ENCODE results near the gene MIDN.

Gene MIDN

DNA sequence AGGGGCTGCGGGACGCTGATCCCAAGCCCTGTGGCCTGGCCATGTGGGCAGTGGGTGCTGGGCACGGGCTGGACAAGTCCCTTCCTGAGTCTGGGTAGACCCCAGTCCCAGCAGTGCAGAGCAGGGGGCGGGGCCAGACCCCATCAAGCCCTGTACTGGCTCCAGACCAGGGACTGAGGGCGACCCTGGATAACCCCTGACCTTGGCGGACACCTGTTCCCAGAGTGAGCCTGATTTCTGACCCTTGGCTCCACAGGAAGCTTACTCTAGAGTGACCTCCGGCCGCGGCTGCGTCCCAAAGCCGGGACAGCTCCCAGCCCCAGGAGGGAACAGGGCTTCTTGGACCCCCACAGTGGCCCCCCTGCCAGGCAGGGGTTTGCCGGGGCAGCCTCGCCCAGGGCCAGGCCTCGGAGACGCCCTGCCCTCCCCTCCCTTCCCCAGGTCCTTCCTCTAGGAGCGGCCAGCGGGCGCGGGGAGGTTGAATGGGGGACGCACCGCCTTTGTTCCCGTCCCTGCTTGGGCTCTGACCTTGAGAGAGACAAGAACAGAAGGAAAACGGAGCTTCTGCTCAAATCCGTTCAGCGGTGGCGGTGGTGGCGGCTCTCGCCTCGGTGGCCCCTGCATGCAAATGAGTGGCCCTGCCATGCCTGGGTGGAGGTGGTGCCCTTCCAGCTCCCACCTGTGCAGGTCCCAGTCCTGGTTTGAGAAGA is 35.0 kb downstream of the MIDN start:
- DNase-seq: no peak

DNA sequence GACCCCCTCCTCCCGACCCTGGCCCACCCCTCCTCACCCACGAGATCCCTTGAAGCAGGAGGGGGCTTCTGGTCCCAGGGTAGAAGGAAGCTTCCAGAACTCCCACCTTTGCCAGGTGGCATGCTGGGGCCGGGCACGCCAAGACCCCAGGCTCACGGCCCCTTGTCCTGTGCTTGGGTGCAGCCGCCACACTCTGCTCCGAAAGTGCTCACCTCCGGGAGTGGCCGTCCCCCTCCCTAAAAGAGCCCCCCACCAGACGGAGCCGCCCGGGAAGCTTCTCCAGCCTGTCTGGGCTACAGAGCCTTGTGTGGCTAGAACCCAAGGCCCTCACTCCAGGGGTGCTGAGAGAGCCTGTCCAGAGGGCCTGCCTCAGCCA is 35.5 kb downstream of the MIDN start:
- DNase-seq: no peak

DNA sequence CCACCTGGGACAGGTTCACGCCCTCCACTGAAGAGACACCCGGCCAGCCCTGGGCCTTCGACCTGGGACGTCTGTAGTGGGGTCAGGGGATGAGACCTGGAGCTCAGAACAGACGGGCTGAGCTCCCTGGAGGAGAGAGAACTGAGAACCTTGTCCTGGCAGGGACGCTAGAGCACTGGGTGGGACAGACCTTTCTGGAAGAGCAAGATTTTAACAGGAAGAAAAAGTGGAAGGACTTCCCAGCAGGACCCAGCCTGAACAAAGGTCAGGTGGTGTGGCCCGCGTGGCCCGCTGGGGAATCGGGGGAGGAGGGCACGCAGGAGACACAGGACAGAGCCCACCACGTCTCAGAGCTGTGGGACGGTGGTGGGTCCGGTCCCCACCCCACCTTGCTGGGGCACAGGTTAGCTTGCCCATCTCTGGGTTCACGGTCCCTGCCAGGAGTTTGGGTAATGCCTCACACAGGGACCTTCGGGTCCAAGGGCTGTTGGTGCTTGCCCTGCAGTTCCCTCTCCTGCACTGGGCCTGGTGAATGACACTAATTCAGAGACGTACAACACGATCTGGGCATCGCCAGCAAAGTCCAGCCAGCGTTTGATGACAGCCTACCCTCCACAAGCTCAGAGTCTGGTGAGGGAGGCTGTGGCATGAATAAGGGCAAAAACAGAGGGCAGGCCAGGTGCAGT is 36.1 kb downstream of the MIDN start:
- no peak for DNase-seq

DNA sequence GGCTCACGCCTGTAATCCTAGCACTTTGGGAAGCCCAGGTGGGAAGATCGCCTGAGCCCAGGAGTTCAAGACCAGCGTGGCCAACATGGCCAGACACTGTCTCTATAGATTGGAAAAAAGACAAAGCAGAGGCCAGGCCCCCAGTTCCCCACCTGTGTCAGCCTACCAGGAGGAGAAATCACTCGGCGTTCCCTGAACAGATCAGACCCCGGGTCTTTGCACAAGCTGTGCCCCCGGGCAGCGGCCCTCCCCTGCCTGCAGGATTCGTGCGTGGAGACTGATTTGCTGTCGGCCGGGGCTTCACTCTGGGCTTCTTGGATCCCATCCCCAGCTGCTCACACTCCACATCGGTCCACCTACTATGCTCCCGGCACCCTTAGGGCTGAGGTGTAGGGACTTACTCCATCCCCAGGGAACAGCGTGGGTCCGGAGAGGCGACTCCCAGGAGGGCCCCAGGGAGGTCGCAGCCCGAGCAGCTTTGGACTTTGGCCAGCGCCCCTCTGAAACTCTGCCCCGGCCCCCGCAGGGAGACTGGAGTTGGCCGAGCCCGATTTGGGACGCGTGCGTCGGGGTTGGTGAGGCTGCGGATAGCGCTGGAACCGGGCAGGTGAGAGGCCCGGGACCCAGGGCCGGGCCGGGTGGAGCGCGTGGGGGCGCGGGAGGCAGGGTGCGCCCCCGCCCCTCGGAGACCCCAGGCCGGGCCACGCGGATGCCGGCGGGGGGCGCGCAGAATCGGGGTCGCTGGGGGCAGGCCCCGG is 36.8 kb downstream of the MIDN start:
- no peak for DNase-seq

DNA sequence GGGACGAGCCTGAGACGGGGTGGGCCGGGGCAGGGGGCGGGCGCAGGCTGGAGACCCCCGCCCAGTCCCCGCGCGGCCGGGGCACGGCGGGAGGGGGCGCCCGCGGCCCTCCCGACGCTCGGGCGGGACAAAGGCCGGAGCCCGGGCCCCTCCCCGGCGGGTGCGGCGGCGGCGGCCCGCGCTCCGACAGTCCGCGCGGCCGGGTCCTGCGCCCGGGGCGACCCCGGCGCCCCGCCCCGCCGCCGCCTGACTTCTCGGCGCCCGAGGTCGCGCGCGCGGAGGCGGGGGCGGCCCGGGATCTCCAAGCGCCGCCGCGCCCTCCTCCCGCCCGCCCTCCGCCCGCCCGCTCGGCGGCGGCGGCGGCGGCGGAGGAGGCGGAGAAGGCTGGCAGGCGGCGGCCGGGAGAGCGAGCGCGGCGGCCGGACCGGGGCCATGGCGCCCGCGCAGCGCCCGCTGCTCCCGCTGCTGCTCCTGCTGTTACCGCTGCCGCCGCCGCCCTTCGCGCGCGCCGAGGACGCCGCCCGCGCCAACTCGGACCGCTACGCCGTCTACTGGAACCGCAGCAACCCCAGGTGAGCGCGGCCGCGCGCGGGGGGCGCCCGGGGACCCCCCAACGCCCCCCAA is 37.5 kb downstream of the MIDN start, which contains the start of gene EFNA2:
TSS of gene EFNA2 (plus strand) at position 137 of the 624 bp plus-strand sequence. CDS start at position 433, 296 bp downstream.
- DNase-seq: no peak

DNA sequence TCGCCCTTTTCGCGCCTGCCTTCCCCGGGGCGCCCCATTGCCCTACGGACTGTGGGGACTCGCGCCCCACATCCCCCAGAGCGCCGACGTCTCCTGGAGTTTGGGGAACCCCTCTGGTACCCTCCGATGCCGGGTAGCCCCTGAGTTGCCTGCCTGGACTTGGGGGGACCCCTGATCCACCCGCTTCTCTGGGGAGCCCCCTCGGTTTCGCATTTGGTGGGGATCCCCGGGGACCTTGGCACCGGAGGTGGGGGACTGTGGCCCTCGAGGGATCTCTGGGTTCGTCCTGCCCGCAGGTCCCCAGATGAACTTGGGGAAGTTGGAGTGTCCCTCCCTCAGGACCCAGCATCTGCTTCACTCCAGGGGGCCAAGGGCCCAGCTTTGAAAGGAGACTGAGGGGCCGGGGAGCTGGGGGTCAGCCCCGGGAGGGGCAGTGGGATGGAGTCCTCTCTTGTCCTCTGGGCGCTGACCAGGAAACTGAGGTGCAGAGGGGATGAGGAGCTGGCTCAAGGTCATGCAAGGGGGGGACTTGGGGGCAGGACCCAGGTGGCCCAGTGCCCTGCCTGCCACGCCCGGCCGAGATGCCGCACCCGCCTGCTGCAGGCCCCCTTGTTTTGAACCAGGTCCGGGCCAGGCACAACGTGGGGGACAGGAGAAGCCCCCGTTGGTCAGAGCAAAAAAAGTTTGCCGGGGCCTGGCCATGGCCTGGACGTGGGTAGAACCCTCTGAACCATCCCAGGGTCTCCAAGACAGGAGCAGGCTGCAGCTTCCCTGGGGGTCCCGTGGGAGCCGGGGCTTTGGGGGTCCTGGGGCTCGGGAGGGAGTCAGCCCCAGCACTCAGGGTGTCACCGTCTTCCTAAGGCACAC is 38.3 kb downstream of the MIDN start:
- DNase-seq: no peak

DNA sequence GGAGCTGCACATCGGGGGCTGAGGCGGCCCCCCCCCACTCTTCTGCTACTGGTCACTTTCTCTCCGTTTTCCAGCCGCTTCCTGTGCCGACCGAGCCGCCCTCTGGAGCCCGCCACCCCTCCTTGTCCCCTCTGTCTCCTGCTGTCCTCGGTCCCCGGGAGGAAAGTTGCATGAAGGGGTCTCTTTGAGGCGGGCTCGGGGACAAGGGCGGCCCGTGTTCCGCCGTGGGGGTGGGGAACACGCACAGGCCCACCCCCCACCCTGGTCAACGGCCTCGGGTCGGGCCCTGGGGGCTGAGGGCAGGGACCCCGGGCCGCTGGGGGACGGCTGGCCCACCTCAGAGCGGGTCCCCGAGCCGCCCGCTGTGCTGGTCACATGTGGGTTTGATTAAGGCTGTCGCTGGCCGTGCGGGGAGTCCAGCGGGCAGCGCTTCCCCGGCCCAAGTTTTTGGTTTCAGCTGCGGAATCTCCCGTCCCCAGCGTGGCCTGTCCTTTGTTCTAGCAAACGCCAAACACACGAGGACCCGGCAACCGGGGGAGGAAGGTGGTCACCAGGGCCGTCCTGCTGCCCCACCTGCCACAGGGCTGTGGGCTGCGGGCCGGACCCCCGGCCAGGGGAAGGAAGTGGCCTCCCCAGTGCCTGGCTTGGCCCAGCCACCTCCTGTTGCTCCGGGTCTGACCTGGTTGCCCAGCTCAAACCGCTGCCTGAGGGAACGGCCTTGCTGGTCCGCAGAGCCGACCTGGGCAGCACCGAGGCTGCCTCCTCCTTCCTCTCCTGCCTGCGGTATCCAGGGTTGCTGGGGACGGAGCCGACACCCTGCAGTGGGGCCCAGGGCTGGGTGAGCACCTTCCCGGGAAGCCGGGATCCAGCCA is 39.2 kb downstream of the MIDN start:
- DNase-seq: no peak

DNA sequence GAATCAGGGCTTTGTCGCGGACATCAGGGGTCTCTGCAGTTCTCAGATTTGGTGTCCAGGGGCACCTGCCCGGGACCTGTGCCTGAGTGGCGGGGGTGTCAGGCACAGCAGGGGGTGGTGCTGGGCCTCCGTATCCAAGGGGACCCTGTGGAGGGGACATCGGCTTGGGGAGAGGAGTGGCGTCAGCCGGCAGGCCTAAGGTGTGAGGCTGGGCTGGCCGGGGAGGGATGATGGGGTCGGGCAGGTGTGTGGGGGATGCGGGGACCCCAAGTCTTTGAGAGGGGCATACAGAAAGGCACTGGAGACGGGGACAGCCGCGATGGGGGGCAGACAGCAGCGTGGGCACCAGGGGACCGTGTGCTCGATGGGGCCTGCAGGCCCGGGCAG is 39.8 kb downstream of the MIDN start:
- DNase-seq: no peak

DNA sequence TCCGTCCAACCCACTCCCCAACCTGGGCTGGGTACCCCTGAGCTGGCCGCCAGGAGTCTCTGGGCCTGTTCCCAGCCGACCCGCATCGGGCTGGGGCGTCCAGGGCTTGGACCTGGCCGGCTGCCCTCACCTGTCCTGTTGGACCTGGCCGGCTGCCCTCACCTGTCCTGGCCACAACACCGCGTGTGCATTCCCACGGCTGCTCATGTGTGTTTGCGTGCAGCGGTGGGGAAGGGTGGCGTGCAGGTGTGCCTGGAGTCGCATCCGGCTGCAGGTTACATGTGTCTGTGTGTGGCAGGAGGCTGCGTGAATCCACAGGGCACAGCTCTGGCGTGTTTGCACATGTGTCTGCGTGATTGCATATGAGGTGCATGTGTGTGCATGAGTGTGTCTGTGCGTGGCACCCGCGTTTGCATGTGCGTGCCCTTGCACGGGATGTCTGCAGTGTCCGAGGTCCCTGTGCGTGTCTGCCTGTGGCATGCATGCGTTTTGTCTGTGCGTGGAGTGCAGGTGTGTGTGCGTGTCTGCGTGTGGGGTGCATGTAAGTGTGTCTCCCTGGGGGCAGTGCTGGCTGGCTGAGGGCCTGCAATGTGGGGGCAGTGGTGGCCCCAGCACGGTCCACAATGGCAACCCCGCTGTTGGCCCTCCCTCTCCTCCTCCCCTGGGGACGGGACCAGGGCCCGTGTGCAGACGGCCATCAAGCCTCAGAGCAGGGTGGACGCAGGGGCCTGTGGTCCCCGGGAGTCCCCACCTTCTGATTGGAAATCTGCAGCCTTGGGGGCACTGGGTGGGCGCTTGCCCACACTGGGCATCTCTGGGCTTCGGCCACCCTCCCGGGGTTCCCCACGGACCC is 40.7 kb downstream of the MIDN start:
- DNase-seq: no peak

DNA sequence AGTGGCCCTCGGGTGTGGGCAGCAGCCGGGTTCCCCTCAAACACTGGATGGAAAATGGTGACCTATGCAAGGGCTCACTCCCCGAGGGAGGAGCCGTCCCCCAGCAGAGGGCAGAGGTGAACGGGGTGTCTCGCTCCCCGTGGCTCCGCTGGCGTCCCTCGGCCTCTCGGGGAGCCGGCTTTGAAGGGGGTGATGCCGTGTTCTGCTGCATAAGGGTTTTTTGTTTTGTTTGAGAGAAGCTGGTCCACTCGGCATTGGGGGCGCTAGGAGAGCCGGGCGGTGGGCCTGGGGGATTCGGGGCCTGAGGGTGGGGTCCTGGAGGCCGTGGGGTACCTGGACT is 41.3 kb downstream of the MIDN start:
- DNase-seq: no peak

DNA sequence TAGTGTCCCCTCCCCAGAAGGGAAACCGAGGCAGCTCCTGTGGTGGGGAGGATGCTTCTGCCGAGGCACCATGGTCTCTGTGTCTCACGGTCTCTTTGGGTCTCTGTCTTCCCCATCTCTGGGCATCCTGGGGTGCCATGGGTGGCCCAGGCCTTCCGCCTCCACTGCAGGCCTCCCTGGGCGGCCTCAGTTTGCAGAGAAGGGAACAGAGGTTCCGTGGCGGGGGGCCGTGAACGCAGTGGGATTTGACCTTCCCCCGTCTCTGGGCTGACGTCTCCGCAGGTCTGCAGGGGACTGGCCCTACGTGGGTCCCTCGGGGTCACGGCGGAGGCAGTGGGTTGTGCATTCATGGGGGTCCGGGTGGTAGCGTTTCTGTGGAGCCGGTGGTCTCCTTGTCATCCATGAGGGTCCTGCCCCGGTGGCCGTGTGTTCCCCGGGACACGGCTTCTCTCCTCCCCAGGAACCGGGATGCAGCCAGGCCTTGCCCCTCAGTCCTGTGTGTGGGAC is 41.9 kb downstream of the MIDN start:
- DNase-seq: no peak

DNA sequence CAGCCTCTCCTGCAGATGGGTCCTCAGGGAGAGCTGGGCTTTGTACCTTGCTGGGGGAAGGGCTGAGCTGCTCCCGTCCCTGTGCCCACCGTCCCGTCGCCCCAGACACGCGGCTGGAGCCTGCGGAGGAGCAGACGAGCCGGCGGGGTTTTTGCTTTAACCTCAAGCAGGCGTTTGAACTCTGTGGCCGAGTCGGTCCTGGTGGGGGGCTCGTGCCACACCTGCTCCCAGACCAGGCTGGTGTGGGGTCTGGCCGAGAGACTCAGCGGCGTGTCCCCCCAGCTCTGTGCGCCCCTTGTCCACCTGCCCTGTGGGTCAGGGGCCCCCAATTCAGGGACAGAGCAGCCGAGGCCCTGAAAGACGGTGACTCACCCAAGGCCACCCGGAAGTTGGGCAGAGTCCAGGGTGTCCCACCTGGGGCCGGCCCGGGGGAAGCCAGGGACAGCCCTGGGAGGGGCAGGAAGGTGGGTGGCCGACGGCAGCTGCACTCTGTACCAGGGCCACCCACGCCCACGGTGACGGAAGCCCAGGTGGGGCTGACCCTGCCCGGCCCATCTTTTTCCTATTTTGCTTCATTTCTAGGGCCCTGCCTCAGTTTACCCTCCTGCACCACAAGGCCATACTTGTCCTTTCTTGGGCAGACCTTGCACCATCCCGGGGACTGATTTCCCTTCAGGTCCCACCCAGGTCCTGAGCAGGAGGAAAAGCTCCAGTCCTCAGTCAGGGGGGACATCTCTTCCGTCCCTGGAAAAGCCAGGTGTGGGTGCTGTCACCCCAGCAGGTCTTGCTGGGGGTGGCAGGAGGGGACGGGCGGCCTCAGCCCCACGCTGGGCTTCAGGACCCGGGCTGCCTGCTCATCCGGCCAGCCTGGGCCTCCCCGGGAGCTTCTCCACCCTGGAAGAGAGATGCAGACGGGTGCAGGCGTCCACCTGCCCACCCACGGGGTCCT is 42.6 kb downstream of the MIDN start:
- no peak for DNase-seq

DNA sequence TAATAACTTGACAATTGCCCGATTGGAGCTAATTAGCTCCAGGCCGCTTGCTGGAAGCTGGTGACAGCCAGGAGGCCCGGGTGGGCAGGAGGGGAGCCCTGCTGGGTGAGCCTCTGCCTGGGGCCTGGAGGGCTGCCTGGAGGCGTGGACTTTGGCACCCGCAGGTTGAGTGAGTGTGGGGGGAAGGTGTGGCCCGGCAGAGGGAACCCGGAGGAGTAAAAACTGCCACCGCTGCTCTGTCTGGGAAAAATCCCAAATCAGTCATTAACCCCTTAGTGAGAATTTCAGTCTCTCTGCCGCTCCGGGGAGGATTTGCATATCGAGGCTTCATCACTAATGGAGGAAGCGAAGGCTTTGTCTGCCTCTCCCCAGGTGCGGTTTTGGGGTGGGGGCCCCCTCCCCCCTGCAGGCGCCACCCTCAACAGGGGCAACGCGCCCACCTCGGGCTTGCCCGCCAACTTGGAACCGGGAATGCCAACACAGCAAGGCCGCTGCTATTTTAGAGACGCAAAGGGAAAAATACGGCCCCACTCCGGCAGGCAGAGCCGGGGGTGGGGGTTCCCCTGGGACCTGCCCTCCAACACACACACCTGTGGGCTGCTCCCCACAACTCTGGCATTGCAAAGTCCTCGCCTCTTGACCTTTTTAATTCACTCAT is 43.5 kb downstream of the MIDN start:
- DNase-seq: no peak

DNA sequence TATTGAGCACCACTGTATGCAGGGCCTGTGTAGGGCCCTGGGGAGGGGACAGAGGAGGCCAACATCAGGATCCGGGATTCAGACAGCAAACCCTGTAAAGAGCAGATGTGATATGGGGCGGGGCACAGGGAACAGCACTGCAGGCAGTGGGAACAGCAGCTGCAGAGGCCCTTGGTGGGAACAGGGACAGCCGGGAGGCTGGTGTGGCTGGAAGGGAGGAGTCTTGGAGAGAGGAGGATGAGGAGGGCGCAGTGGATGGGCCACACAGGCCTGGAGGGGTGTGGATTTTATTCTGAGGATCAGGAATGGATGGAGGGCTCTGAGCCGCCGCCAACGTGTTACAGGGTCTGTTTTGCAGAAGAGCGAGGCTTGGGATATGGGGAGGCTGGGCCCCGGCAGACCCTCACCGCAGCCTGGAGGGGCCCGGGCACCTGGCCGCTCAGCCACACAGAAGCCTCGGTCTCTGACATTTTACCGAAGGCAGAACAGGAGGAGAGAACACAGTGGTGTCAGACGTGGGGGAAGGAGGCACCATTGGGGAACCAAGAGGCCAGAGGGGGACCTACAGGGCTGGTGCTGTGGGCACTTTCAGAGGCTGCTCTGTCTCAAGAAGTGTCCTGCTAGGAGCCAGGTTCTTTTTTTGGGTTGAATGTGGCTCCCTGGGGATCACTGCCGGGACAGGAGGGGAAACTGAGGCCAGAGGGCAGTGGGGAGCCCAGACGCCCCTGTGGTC is 44.2 kb downstream of the MIDN start:
- no peak for DNase-seq

DNA sequence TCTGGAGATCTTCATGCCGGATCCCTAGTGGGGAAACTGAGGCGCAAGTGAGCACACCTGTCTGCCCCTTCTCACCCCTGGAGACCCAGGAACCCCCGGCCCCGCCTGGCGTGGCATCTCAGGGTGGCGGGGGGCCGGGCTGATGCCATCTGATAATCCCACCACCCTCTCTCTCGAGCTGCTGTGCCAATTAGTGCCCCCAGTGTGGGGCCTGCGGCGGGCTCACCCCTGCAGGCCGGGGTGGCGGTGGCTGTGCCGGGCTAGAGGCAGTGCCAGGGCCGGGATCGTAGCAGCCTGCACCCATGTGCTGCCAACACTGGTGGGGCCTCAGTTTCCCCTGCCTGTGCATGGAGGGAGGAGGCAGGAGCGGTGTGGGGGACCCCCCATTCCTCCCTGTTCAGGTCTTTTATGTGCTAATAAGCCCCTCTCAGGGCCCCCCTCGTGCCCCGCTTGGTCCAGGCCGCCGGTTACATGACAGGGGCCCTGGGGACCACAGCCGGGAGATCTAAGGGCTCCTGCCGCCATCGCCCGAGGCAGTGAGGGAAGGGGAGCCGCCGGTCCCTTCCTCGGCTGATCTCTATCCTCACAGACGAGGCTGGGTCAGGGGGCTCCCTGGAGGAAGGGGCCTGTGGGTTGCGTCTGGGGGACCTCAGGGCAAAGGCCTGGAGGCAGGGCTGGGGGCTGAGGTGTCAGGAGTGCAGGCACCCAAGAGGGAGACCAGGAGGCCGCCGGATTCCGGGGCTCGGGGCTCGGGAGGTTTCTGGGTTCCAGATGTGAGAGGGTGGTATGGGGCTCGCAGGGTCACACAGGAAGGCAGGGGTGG is 45.6 kb downstream of the MIDN start:
- DNase-seq: no peak

DNA sequence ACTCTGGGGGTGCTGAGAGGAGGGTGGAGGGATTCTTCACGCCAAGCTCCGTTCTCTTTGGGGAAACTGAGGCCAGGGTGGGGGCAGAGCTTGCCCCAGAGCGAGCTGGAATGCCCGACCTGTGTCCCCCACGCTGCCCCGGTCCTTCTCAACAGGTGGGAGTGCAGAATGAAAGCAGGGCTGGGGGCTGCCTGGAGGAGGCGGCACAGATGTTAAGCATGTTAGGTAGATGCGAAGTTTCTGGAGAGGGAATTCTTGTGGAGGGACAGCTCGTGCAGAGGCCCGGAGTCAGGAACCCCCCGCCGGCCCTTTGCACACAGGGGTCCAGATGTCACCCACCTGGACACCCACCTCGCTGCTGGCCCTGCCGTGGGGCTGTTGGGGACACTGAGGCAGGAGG is 46.3 kb downstream of the MIDN start:
- DNase-seq: no peak
